HFFc6 (cell line): ENCODE measurements around the gene GPSM1. TPM values are rescaled to one million over a fixed set of nuclear protein-coding genes. Genes with fewer than 3 reads are reported as not detected.

Experiments
- DNase-seq: peaks from one replicate; pipeline ENCODE4 v3.0.0-alpha.2; 2018
- H3K27ac Mint-ChIP-seq: 2 replicates; pipeline ENCODE4 v1.8.0; 2020; ENCODE audit warnings: mild to moderate bottlenecking, mixed read lengths
- H3K27me3 Mint-ChIP-seq: 2 replicates; pipeline ENCODE4 v1.8.0; 2021; ENCODE audit warnings: mild to moderate bottlenecking, moderate library complexity, mixed read lengths; ENCODE audit not compliant: insufficient read depth
- H3K36me3 Mint-ChIP-seq: 2 replicates; pipeline ENCODE4 v1.8.0; 2021; ENCODE audit warnings: low read depth, mixed read lengths
- H3K4me1 Mint-ChIP-seq: 2 replicates; pipeline ENCODE4 v1.8.0; 2020; ENCODE audit warnings: low read depth, mixed read lengths
- H3K4me3 Mint-ChIP-seq: 2 replicates; pipeline ENCODE4 v1.8.0; 2020; ENCODE audit warnings: mild to moderate bottlenecking, moderate library complexity, mixed read lengths
- H3K9me3 Mint-ChIP-seq: 2 replicates; pipeline ENCODE4 v1.8.0; 2020; ENCODE audit warnings: mild to moderate bottlenecking, mixed read lengths
- total RNA-seq, 6 experiments: library from RNA; stranded (reverse); fragmentation: NEBNext Ultra II Directional; extraction: Animal tissue kit (Norgen Biotek cat#: 25700); gene quantifications; 2 replicates in 1 of 6; 3 replicates in 5 of 6; pipeline ENCODE4 v1.2.3, GENCODE V29; 2021
- TF ChIP-seq, protein P1 (sequence below): fragments of 200-600 bp; sonication (generic); IDR thresholded peaks from 2 replicates; pipeline ENCODE4 v1.5.0; 2021; ENCODE audit warnings: antibody characterized with exemption, mild to moderate bottlenecking

GPSM1 gene
- total RNA-seq, 6 experiments from 2014 or later = 50.9 to 60.2 (median 55.0) TPM

DNA sequence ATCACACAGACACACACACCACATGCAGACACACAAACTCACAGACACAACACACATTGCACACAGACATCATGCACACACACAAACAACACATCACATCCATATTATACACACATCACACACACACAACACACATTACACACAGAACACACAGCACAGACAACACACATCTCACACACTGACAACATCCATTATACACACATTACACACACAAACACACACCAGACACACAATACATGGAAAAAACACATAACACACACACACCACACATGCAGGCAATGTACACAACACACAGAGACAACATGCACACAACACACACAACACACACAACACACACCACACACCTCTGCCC, 18.7 kb upstream of the GPSM1 start:
- H3K27ac Mint-ChIP-seq = no peak overlapping the region

DNA sequence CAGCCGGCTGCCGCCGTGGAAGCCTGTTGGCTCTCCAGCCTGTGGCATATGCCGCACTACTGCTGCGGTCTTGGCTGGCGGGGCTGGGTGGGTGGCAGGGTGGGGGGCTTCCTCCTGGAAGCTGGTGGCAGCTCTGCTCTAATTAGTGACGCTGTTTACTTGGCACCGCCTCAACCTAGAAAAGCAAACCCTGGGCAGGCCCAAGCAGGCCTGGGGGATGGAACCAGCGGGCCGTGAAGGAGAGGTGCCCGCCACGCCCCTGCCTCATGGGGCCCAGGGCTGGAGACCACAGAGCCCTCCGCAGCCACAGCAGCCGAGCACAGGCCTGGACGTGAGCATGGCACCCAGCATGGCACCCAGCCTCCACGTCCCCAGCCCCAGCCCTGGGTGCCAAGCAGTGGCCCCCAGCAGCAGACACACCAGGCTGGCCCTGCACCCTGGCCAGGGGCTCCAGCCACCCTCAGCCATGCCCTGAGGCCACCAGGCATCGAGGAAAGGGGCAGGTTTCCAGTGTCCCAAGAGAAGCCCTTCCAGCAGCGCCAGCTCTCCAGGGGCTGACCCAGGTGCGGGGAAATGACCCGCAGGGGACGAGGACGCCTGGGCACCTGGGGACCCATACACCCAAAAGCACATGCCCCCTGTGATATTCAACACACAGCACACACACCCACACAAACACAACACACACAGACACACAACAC, 18.1 kb upstream of the GPSM1 start:
- no peaks in the 10 kb centered on the region for H3K4me1 Mint-ChIP-seq
- no peak overlapping the region for H3K27ac Mint-ChIP-seq
- no peaks in the 10 kb centered on the region for H3K36me3 Mint-ChIP-seq
- peaks cover 8% of the 10 kb centered on the region; the same call in 1 of the 2 replicates for H3K27me3 Mint-ChIP-seq
- H3K9me3 Mint-ChIP-seq = no peaks in the 10 kb centered on the region
- no peak for DNase-seq
- TF ChIP-seq, protein P1, sequence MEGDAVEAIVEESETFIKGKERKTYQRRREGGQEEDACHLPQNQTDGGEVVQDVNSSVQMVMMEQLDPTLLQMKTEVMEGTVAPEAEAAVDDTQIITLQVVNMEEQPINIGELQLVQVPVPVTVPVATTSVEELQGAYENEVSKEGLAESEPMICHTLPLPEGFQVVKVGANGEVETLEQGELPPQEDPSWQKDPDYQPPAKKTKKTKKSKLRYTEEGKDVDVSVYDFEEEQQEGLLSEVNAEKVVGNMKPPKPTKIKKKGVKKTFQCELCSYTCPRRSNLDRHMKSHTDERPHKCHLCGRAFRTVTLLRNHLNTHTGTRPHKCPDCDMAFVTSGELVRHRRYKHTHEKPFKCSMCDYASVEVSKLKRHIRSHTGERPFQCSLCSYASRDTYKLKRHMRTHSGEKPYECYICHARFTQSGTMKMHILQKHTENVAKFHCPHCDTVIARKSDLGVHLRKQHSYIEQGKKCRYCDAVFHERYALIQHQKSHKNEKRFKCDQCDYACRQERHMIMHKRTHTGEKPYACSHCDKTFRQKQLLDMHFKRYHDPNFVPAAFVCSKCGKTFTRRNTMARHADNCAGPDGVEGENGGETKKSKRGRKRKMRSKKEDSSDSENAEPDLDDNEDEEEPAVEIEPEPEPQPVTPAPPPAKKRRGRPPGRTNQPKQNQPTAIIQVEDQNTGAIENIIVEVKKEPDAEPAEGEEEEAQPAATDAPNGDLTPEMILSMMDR = no peak
- H3K4me3 Mint-ChIP-seq = no peak overlapping the region

More for the DNA sequence above, 18.7 kb upstream of the GPSM1 start:
- TF ChIP-seq, protein P1 = no peak
- Mint-ChIP-seq H3K4me3 (no peak overlapping the region), H3K36me3 (no peaks in the 10 kb centered on the region), H3K9me3 (no peaks in the 10 kb centered on the region), H3K27me3 (peaks cover 10% of the 10 kb centered on the region; the same call in 1 of the 2 replicates), H3K4me1 (no peaks in the 10 kb centered on the region)
- no peak for DNase-seq

DNA sequence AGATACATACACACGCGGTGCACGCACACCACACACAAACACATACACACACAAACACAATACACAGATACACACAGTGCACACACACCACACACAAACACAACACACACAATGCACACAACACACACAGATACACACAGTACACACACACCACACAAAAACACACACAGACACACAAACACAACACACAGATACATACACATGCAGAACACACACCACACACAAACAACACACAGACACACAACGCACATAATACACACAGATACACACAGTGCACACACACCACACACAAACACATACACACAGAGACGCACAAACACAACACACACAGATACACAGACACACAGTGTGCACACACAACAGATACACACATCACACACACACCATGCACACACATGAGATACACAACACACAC, 17.5 kb upstream of the GPSM1 start:
- Mint-ChIP-seq H3K9me3 (peaks cover 5% of the 10 kb centered on the region), H3K4me3 (no peak overlapping the region), H3K27ac (no peak overlapping the region), H3K27me3 (peaks cover 8% of the 10 kb centered on the region; the same call in 1 of the 2 replicates), H3K36me3 (no peaks in the 10 kb centered on the region), H3K4me1 (no peaks in the 10 kb centered on the region)
- TF ChIP-seq, protein P1 = no peak
- no peak for DNase-seq

DNA sequence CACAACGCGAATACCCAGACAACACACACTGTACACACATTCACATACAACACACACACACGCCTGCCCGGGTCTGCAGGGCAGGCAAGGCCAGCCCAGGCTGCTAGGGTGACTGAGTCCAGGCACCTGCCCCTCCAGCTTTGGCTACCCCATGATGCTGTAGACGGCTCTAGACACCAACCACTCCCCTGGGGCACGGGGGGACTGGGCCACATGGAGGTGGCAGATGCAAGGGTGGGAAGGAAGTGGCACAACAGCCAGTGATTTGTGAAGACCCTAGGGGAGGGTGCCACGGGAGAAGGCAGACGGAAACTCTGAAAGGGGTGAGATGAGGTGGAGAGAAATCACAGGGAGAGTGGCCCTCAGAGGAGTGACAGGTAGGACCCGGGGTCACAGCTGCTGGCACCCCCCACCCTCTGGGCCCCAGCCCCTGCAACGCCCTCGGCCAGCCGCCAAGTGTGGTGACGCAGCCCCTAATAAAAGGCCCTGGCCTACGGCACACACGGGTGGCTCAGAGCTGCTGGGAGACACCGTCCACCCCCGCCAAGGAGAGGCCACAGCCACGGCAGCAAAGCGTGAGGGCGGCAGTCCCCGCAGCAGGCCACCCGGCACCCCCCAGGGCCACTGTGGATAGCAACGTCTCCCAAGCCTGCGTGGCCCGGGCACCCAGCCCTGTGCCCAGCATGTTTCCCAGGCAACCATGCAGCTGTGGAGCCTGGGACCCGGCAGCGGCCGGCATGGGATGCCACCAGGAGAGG, 16.9 kb upstream of the GPSM1 start:
- TF ChIP-seq, protein P1 = no peak
- no peak overlapping the region for H3K27ac Mint-ChIP-seq
- peaks cover 5% of the 10 kb centered on the region for H3K36me3 Mint-ChIP-seq
- peaks cover 12% of the 10 kb centered on the region for H3K9me3 Mint-ChIP-seq
- no peak overlapping the region for H3K4me3 Mint-ChIP-seq
- peaks cover 9% of the 10 kb centered on the region; the same call in 1 of the 2 replicates for H3K27me3 Mint-ChIP-seq
- no peaks in the 10 kb centered on the region for H3K4me1 Mint-ChIP-seq
- no peak for DNase-seq

DNA sequence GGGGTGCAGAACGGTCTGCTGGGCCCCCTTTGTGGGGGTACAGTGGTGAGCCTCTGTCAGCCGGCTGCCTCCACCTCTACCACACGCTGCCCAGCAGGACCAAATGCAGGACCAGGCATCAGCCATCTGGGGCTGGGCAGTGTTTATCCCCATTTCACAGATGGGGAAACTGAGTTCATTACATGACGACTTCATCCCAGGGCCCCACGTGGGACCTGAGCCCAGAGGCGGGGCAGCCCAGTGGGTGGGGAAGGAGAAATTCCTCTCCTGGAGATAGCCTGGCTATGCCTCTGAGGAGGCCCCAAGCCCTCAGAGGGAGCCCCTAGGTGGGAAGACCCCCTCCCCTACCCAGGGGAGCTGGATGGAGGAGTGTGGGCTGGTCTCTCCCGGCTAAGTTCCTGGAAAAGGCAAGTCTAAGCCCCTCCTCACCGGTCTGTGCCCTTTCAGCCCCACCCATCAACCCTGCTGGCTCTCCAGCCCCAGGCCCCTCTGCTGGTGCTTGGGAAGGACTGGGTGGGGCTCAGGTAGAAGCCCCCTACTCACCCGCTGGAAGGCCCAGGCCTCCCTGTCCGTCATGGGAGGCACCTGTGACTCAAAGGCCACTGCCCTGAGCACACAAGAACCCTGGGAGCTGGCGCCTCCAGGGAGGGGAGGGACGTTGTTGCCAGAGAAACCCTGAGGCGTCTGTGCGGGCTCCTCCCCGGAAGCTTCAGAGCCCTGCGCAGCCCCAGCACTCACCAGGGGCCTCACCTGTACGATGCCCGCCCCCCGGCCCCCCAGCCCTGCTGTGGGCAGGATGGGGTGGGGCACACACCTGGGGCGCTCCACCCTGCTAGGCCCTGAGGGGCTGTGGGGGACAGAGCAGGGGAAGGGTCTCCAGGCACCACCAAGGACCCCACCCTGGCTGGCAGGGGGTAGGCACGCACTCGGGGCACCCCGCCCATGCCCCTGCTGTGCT, 16.0 kb upstream of the GPSM1 start:
- Mint-ChIP-seq H3K4me1 (no peaks in the 10 kb centered on the region), H3K36me3 (peaks cover 13% of the 10 kb centered on the region), H3K27me3 (peaks cover 8% of the 10 kb centered on the region; the same call in 1 of the 2 replicates), H3K4me3 (no peak overlapping the region), H3K27ac (no peak overlapping the region), H3K9me3 (peaks cover 21% of the 10 kb centered on the region)
- DNase-seq = no peak
- TF ChIP-seq, protein P1 = no peak
